HG02885 (cell line): ENCODE data around the gene ST6GALNAC6.

ENCODE experiments used
- ATAC-seq: cut with Tn5 transposase; IDR thresholded peaks from one replicate; pipeline ENCODE4 v1.9.1; 2021; ENCODE audit warnings: mild to moderate bottlenecking; ENCODE audit not compliant: unreplicated experiment, poor library complexity

The ST6GALNAC6 gene

DNA sequence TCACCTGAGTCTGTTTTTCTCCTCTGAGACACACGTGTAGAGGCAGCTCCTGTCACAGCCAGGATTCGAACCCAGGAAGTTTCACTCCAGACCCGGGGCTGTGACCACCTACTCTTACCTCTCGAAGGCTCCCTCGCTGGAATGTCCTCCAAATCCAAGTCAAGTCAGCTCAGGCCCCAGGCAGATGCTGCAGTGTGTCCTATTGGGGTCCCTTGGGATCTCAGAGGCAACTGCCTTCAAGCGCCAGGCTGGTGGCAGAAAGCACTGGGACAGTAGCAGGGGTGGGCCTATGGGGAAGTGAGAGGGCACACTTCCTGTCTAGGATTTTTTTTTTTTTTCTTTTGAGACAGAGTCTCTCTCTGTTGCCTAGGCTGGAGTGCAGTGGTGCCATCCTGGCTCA lies 18.2 kb upstream of the ST6GALNAC6 start:
- no peak for ATAC-seq

GRCh38 chr9:127916720-127917581 lies 17.5 kb upstream of the ST6GALNAC6 start, which contains the start of gene ST6GALNAC4:
TSS of gene ST6GALNAC4 (minus strand) at chr9:127917041. CDS start at chr9:127916419, 622 bp downstream.
- ATAC-seq = peak; percentile 87

DNA sequence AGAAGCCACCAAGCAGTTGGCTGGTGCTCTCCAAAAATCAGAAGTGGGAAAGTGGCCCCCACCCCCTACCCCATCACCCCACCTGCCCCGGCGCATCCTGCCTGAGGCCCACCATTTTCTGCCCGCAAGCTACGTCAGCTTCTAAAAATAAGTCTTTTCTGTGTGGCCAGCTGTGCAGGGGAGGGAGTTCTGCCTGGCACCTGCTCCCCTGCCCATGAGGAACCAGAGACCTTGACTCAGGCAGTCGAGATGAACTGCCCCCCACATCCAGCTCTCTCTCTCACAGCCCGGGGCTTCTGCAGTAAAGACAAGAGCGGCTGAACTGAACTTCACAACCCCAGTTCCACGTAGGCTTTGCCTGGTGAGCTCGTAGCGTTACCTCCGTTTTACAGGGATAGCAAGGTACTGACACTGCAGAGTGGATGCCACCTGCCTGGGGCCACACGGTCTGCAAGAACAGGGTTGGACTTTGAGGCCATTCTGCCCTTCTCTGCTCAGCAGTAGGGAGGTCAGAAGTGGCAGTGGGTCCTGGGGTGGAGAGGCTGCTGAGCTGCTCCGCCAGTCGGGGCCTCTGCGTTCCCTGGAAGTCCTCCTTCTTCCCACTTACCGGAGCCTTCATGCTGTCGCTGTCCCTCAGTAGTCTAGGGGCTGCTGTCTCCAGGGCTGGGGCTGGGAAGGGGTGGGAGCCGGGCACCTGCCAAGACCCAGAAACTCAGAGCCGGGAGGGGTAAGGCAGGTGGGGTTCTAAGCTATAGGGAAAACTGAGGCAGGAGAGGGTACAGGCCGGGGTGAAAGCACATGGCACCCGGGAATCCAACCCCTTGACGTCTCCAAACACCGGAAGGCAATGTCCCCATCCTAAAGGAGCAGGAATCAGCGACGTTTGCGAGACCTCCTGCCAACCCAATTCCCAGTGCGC lies 16.7 kb upstream of the ST6GALNAC6 start:
- no peak for ATAC-seq

DNA sequence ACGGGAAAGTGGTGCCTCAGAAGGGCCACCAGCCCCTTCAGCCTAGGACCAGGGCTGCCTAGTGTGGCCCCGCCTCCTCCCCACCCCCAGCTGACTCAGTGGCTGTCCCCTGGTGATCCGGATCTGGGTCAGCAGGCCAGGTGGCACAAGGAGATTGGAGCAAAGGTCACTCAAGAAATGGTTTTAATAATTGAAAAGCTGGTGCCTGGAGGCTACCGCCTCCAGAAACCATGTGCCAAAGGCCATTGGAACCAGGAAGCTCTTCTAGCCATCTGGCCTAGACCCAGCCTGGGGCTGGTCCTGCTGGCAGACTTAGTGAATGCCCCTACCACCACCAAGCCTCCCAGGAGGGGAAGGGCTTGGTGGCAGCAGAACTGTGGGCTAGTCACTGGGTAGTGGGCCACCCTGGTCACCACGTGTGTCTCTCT lies 15.9 kb upstream of the ST6GALNAC6 start:
- ATAC-seq = no peak

DNA sequence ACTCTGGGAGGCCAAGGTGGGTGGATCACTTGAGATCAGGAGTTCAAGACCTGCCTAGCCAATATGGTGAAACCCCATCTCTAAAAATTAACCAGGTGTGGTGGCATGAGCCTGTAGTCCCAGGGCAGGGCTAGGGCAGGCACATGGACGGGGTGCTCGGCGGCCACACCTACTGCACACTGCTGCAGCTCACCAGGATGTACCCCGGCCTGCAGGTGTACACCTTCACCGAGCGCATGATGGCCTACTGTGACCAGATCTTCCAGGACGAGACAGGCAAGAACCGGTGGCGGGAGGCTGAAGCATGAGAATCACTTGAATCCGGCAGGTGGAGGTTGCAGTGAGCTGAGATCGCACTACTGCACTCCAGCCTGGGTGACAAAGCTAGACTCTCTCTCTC lies 14.3 kb upstream of the ST6GALNAC6 start:
- no peak for ATAC-seq

DNA sequence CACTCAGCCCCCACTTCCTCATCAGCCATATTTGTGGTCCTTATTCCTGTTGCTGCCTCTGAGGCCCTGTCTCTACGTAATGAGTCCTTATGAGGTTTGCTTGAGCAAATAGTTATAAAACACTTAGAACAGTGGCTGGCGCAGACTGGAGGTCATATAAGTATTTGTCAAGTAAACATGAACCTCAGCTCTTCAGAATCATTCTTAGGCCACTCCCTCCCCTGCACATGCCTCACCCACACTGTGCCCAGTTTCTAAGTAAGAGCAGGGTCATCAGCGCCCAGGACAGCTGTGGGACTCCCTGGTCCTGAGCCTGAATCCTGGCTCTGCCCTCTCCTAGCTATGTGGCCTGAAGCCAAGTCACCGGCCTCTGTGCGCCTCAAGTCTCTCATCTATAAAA lies 13.5 kb upstream of the ST6GALNAC6 start:
- no peak for ATAC-seq

DNA sequence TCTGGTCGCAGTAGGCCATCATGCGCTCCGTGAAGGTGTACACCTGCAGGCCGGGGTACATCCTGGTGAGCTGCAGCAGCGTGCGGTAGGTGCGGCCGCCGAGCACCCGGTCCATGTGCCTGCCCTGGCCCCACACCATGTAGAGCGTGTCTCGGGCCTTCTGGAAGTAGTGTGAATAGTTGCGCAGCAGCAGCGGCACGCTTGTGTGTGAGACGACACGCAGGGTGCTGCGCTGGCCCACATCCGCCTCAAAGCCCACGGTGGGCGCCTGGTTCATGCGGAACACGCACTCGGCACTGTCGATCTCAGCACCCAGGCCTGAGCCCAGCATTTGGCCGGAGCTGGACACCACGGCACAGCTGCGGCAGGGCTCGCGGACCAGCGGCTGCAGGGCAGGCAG lies 12.9 kb upstream of the ST6GALNAC6 start:
- no peak for ATAC-seq

- ATAC-seq = no peak
These were observed 11.3 kb upstream of the ST6GALNAC6 start for GRCh38 chr9:127910613-127911205.

- no peak for ATAC-seq
These were observed 10.5 kb upstream of the ST6GALNAC6 start for GRCh38 chr9:127909839-127910273.

DNA sequence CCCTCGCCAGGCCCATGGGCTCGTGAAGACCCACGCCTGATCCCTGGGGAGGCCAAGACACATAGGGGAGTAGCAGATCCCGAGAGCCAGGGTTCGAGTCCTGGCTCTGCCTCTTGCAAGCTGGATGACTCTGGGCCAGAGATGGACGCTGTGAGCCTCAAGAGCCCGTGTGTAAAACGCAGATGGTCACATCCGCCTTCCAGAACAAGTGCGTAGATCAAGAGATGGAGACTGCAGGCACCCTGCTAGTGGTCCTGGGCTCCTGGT lies 9.2 kb upstream of the ST6GALNAC6 start:
- ATAC-seq = no peak

DNA sequence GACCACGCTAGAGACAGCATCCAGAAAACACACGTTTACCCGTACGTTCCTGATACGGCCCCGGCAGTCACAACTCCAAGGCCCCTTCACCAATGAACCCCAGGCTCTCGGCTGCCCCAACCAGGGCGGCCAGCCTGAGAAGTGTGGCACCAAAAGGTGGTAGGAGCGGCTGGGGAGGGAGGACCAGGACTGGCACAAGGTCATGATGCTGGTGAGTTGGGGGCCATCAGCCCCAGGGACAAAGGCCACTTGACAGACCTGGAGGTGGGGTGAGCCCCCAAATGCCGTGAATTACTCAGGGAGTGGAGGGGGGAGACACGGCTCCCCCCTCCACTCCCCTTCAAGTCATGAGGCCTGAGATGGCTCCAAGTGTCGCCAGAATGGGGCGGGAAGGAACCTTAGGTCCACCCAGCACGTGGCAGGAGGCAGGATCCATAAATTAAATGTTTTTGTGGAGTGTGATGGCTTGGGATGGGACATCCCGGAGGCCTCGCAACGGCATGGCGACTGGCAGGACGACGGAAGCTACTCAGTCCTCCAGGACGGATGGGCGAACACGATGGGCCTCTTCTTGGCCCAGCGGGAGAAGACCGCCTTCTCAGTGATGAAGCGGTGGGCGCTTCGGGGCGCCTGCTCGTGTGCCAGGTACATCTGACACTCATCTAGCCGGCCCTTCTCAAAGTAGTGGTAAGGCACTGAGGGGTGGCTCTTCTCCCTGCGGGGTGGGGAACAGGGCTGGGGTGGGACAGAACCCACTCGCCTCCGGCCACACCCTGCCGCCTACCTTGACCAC lies 8.7 kb upstream of the ST6GALNAC6 start:
- no peak for ATAC-seq

DNA sequence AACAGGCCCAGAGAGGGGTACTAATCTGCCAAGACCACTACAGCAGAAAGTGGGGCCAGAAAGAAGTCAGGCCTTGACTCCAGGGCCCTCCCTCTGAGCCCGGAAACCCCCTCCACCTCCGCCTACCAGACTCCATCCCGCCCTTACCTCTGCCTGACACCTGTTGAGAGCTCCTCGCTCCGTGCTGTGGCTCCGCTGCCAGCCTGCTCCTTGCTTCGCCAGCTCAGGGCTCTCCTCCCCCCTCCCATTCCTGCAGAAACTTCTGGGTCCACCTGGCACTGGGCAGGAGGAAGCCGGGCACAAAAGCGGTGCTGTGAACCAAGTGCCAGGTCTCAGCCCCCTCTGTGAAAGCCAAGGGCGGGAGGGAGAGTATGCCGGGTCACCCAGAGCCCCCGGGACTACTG lies 6.4 kb upstream of the ST6GALNAC6 start:
- ATAC-seq = no peak

- no peak for ATAC-seq
These were observed 5.8 kb upstream of the ST6GALNAC6 start for GRCh38 chr9:127905004-127905728.

DNA sequence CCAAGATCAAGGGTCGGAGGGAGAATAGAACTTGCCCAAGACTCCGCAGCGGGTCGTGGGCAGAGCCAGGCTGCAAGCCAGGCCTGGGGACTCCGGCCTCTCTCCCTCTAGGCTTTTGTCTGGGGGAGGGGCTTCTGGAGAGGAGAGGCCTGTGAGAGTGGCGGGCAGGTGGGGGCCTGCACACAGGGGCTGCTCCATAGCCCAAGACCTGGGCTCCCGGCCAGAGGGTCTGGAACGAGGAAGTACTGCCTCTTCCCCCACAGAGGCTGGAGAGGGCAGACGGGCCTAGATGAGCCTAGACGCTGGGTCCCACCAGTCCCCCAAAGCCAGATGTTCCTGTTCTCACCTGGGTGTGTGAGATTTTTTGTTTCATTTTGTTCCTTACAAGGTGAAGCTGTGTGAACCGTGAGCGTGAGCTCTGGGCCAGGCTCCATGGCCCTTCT lies 5.2 kb upstream of the ST6GALNAC6 start:
- ATAC-seq = no peak

DNA sequence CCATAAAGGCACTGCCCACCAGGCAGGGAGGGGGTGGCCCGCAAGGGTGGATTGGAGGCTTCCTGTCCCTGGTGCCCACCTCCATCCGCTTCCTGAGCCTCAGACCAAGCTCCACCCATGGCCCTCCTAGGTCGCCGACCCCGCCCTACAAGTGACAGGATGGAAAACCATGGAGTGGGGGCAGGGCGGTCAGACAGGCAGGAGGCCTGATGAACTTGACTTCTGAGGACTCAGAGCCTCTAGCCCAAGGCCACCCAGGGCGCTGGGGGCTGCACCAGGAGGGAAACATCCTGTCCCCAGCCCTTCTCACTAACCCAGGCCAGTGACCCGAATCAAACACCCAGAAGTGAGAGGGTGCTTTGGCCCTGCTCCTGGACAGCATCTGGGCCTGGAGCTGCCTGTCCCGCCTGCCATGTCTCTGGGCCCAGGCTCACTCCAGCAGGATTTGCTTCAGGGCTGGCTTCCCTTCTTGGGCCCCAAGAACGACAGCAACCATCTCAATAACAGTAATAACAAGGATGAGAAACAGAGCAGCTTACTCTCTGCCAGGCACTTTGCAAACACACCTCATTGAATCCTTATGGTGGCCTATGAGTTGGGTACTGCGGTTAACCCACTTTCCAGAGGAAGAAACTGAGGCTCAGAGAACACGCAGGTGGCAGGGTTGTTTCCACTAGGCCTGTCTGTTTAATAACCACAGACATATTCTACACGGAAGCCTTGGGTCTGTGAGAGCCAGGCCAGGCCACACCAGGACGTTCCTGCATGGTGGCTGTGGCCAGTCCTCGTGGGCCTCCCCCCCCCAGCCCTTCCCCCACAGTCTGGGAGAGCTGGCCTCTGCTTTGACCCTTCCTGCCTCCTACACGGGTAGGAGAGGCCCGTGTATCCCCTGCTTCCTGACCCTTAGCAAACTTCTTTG lies 4.4 kb upstream of the ST6GALNAC6 start:
- peak; percentile 38 for ATAC-seq

DNA sequence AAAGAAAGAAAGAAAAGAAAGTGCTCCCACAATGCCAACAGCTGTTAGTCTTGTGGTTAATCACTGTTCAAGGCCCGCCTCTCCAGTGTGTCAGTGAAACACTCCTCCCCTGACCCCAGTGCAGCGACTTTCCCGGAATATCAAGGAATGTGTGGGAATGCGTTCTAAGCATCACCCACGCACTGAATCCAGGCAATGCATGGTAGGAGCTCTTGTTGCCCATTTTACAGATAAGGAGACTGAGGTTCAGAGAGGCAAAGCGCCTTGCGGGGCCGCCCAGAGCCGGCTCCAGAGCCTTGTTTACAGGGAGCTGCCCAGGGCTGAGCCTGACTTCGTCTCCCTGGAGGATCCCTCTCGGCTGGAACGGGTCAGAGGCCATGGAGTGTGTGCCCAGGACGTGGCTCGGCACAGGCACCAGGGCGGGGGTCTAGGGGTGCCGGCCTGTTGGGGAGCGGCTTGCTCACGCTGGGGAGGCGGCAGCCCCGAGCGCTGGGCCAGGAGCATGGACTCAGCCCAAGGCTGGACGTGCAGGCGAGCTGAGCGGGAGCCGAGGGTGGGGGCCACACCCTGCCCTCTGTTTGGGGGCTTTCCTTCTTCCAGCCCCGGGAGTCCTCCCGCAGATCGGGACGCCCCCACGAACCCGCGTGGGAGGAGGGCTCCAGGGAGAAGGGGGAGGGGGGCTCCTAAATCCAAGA lies 823 bp downstream of the ST6GALNAC6 start:
- no peak for ATAC-seq

- ATAC-seq = no peak
These were observed 2.2 kb downstream of the ST6GALNAC6 start for GRCh38 chr9:127897193-127897692.
